HCT116 (cell line): ENCODE measurements around the gene CTU2.

Source experiments
- CTCF ChIP-seq, 3 experiments: fragments of 200-600 bp in 1 of 3; sonication (generic) in 1 of 3; IDR thresholded peaks in 2 of 3; conservative IDR thresholded peaks in 1 of 3; 2 replicates each; pipeline ENCODE4 v1.5.1; 2012 to 2017; ENCODE audit warnings: low read depth in 2 of 3, low read length in 2 of 3, antibody characterized with exemption in 1 of 3, borderline replicate concordance in 1 of 3, control low read depth in 1 of 3, mild to moderate bottlenecking in 1 of 3, mixed read lengths in 1 of 3, mixed run types in 1 of 3, moderate library complexity in 1 of 3; ENCODE audit not compliant: insufficient read depth in 1 of 3
- EZH2 ChIP-seq: fragments of 200-600 bp; sonication (generic); IDR thresholded peaks from 2 replicates; pipeline ENCODE4 v1.6.1; 2017; ENCODE audit warnings: antibody characterized with exemption, mixed run types
- EZH2phosphoT487 ChIP-seq: fragments of 200-600 bp; IDR thresholded peaks from 2 replicates; pipeline ENCODE4 v1.6.1; 2018; ENCODE audit warnings: antibody characterized with exemption, borderline replicate concordance
- POLR2A ChIP-seq: IDR thresholded peaks from 2 replicates; pipeline ENCODE4 v1.7.0; 2011; ENCODE audit warnings: borderline replicate concordance; ENCODE audit not compliant: insufficient read depth, insufficient read length; ENCODE audit errors: extremely low read depth
- POLR2AphosphoS5 ChIP-seq: IDR thresholded peaks from 2 replicates; pipeline ENCODE4 v1.6.1; 2011; ENCODE audit warnings: mild to moderate bottlenecking, low read depth, low read length, moderate library complexity
- RAD21 ChIP-seq: IDR thresholded peaks from 2 replicates; pipeline ENCODE4 v1.6.1; 2012; ENCODE audit warnings: low read depth, mild to moderate bottlenecking
- SIN3A ChIP-seq: IDR thresholded peaks from 2 replicates; pipeline ENCODE4 v1.6.1; 2012; ENCODE audit warnings: low read depth

- TF ChIP-seq CTCF (IDR thresholded peaks at IDR 0.05 in 2 of 3, conservative IDR thresholded peaks at IDR 0.05 in 1 of 3; ENCODE audit: borderline replicate concordance in 1 of 3, insufficient read depth in 1 of 3, low read depth in 2 of 3, low read length in 2 of 3) (no peak), POLR2AphosphoS5 (no peak), POLR2A (no peak), EZH2 (no peak), SIN3A (no peak), EZH2phosphoT487 (no peak), RAD21 (no peak)
These were observed 14.2 kb downstream of the CTU2 start for GRCh38 chr16:88720396-88720970.
